CD4-positive, alpha-beta T cell treated with Interleukin-17A for 1 hour (primary cell): ENCODE measurements around the gene CAPN5.

ENCODE experiments used
- DNase-seq: peaks from one replicate; pipeline ENCODE4 v3.0.0-alpha.2; 2020

The CAPN5 gene

GRCh38 chr11:77121876-77122575, 55.3 kb downstream of the CAPN5 start:
- no peak for DNase-seq

GRCh38 chr11:77122576-77123212, 55.9 kb downstream of the CAPN5 start:
- no peak for DNase-seq

- no peak for DNase-seq
Measured at GRCh38 chr11:77123591-77123990, 56.8 kb downstream of the CAPN5 start.

GRCh38 chr11:77124041-77124440, 57.3 kb downstream of the CAPN5 start:
- DNase-seq: no peak

GRCh38 chr11:77124488-77124887, 57.7 kb downstream of the CAPN5 start:
- no peak for DNase-seq

GRCh38 chr11:77125191-77125590, 58.4 kb downstream of the CAPN5 start:
- DNase-seq: no peak

GRCh38 chr11:77125695-77126094, 58.9 kb downstream of the CAPN5 start:
- no peak for DNase-seq

GRCh38 chr11:77126156-77126775, 59.5 kb downstream of the CAPN5 start:
- no peak for DNase-seq

- DNase-seq: no peak
Measured at GRCh38 chr11:77126861-77127234, 60.1 kb downstream of the CAPN5 start.

GRCh38 chr11:77127235-77127911, 60.6 kb downstream of the CAPN5 start:
- DNase-seq: peak; percentile 51

GRCh38 chr11:77127920-77128691, 61.3 kb downstream of the CAPN5 start, which contains the start of gene MYO7A:
MYO7A (plus strand) TSS chr11:77128246; CDS start chr11:77130635, 2,389 bp downstream.
- DNase-seq: no peak

GRCh38 chr11:77129069-77129841, 62.5 kb downstream of the CAPN5 start:
- DNase-seq: no peak

GRCh38 chr11:77129842-77130756, 63.3 kb downstream of the CAPN5 start:
- DNase-seq: no peak

- DNase-seq: no peak
Measured at GRCh38 chr11:77130763-77131513, 64.2 kb downstream of the CAPN5 start.

GRCh38 chr11:77131560-77131959, 64.8 kb downstream of the CAPN5 start:
- DNase-seq: no peak

GRCh38 chr11:77135069-77135468, 68.3 kb downstream of the CAPN5 start:
- DNase-seq: no peak

GRCh38 chr11:77136074-77136473, 69.3 kb downstream of the CAPN5 start:
- DNase-seq: no peak

- DNase-seq: no peak
Measured at GRCh38 chr11:77136784-77137420, 70.1 kb downstream of the CAPN5 start.

- no peak for DNase-seq
Measured at GRCh38 chr11:77137421-77137820, 70.7 kb downstream of the CAPN5 start.
